A549 (cell line): ENCODE measurements around the gene RELT. TPM values are rescaled to one million over a fixed set of nuclear protein-coding genes. Genes with fewer than 3 reads are reported as not detected.

Source experiments
- ATAC-seq, 2 experiments: fragments of 200-7000 bp in 1 of 2; fragments of >200 bp in 1 of 2; cut with Nextera tagmentation in 1 of 2; cut with Tn5 transposase in 1 of 2; 3 replicates each; pipeline versions ENCODE4 v1.8.0 to v1.9.1; 2018 to 2020; ENCODE audit warnings: mild to moderate bottlenecking in 1 of 2, moderate library complexity in 1 of 2
- CTCF ChIA-PET: fragments of 300-600 bp; sonication (Branson Sonifier 250); formaldehyde crosslinking; extraction: SDS; loops from one replicate; lab custom pipeline; 2021; ENCODE audit warnings: antibody characterized with exemption, inconsistent platforms; lab: Yijun Ruan, JAX
- POLR2A ChIA-PET: fragments of 350-600 bp; formaldehyde crosslinking; extraction: SDS; loops from one replicate; lab custom pipeline; 2021; ENCODE audit warnings: antibody characterized with exemption, inconsistent platforms; lab: Yijun Ruan, JAX
- DNase-seq, 2 experiments: peaks; one replicate each; pipeline versions ENCODE4 v3.0.0 to v3.0.0-alpha.2; 2011 to 2016; ENCODE audit warnings: low read depth in 1 of 2, low spot score in 1 of 2
- FAIRE-seq: peaks from 2 replicates; lab custom pipeline; 2011; peaks lifted over from hg19 to GRCh38; lab: Jason Lieb, UNC
- H3K27ac ChIP-seq, 2 experiments: fragments of >200 bp; sonication (Bioruptor Twin); formaldehyde crosslinking; 3 replicates each; pipeline ENCODE4 v1.5.1; 2016 to 2017
- H3K4me1 ChIP-seq: fragments of >200 bp; sonication (Bioruptor Twin); formaldehyde crosslinking; 3 replicates; pipeline ENCODE4 v1.6.1; 2016
- H3K4me2 ChIP-seq: fragments of >200 bp; sonication (Bioruptor Twin); formaldehyde crosslinking; 3 replicates; pipeline ENCODE4 v1.6.1; 2016
- H3K4me3 ChIP-seq: fragments of >200 bp; sonication (Bioruptor Twin); formaldehyde crosslinking; 3 replicates; pipeline ENCODE4 v1.5.1; 2016
- H3K9me3 ChIP-seq: fragments of >200 bp; sonication (Bioruptor Twin); formaldehyde crosslinking; 3 replicates; pipeline ENCODE4 v1.6.1; 2016
- BHLHE40 ChIP-seq: IDR thresholded peaks from 2 replicates; pipeline ENCODE4 v1.6.1; 2012; ENCODE audit warnings: low read depth, low read length, inconsistent platforms
- CEBPB ChIP-seq, 2 experiments: fragments of >200 bp in 1 of 2; sonication (Bioruptor Twin) in 1 of 2; formaldehyde crosslinking in 1 of 2; IDR thresholded peaks; 2 replicates each; pipeline ENCODE4 v1.6.1; 2012 to 2016
- CHD2 ChIP-seq: fragments of 150-350 bp; IDR thresholded peaks from 2 replicates; pipeline ENCODE4 v1.6.1; 2014; ENCODE audit warnings: low read length; ENCODE audit not compliant: partially characterized antibody
- EHMT2 ChIP-seq: fragments of 200-600 bp; sonication (generic); IDR thresholded peaks from 2 replicates; pipeline ENCODE4 v1.6.1; 2016; ENCODE audit warnings: antibody characterized with exemption, low read depth, mild to moderate bottlenecking, moderate library complexity
- ESRRA ChIP-seq: fragments of 150-350 bp; IDR thresholded peaks from 2 replicates; pipeline ENCODE4 v1.6.1; 2014; ENCODE audit warnings: mild to moderate bottlenecking, low read length, borderline replicate concordance
- FOSL2 ChIP-seq, 2 experiments: fragments of 450-650 bp in 1 of 2; fragments of >200 bp in 1 of 2; sonication (Bioruptor Twin) in 1 of 2; formaldehyde crosslinking; IDR thresholded peaks; 2 replicates each; pipeline versions ENCODE4 v1.5.0 to v1.6.1; 2016 to 2020; ENCODE audit warnings: mild to moderate bottlenecking in 1 of 2, moderate library complexity in 1 of 2
- GATA3 ChIP-seq: IDR thresholded peaks from 2 replicates; pipeline ENCODE4 v1.6.1; 2012; ENCODE audit warnings: borderline replicate concordance
- HDAC2 ChIP-seq: fragments of 200-600 bp; sonication (generic); IDR thresholded peaks from 2 replicates; pipeline ENCODE4 v1.6.1; 2016
- HEYL ChIP-seq: fragments of 250-450 bp; sonication (Bioruptor Pico); IDR thresholded peaks from 2 replicates; pipeline ENCODE4 v1.8.0; 2021; ENCODE audit warnings: mild to moderate bottlenecking, moderate library complexity
- JUN ChIP-seq, 2 experiments: fragments of >200 bp; sonication (Bioruptor Twin); formaldehyde crosslinking; IDR thresholded peaks; 2 replicates in 1 of 2; 3 replicates in 1 of 2; pipeline ENCODE4 v1.6.1; 2016 to 2017
- MAFK ChIP-seq: fragments of 450-650 bp; IDR thresholded peaks from 2 replicates; pipeline ENCODE4 v1.6.1; 2014; ENCODE audit not compliant: partially characterized antibody
- NPAS2 ChIP-seq: fragments of 250-450 bp; sonication (Bioruptor Pico); IDR thresholded peaks from 2 replicates; pipeline ENCODE4 v1.8.0; 2022; ENCODE audit warnings: mild to moderate bottlenecking, moderate library complexity, borderline replicate concordance
- NR3C1 ChIP-seq: fragments of >200 bp; sonication (Bioruptor Twin); formaldehyde crosslinking; IDR thresholded peaks from 3 replicates; pipeline ENCODE4 v1.6.1; 2017
- PBX3 ChIP-seq: IDR thresholded peaks from 2 replicates; pipeline ENCODE4 v1.6.1; 2012
- PHF8 ChIP-seq: fragments of 200-600 bp; sonication (generic); IDR thresholded peaks from 2 replicates; pipeline ENCODE4 v1.6.1; 2016; ENCODE audit warnings: low read depth, mild to moderate bottlenecking, antibody characterized with exemption, moderate library complexity, borderline replicate concordance
- POLR2AphosphoS2 ChIP-seq: conservative IDR thresholded peaks from 2 replicates; pipeline ENCODE4 v1.6.1; 2012; ENCODE audit warnings: low read length, improper control_type of control experiment, inconsistent platforms
- RAD21 ChIP-seq, 2 experiments: fragments of >200 bp in 1 of 2; sonication (Bioruptor Twin) in 1 of 2; formaldehyde crosslinking in 1 of 2; IDR thresholded peaks in 1 of 2; conservative IDR thresholded peaks in 1 of 2; 2 replicates in 1 of 2; 3 replicates in 1 of 2; pipeline ENCODE4 v1.6.1; 2012 to 2018; ENCODE audit warnings: inconsistent platforms in 1 of 2
- RCOR1 ChIP-seq: fragments of 150-350 bp; IDR thresholded peaks from 2 replicates; pipeline ENCODE4 v1.6.1; 2014; ENCODE audit warnings: antibody characterized with exemption, low read length, low read depth
- RFX5 ChIP-seq: fragments of 450-650 bp; IDR thresholded peaks from 2 replicates; pipeline ENCODE4 v1.7.1; 2014; ENCODE audit warnings: antibody characterized with exemption, mild to moderate bottlenecking, moderate library complexity
- RNF2 ChIP-seq: fragments of 200-600 bp; sonication (generic); IDR thresholded peaks from 2 replicates; pipeline ENCODE4 v1.6.1; 2016; ENCODE audit warnings: low read depth, mild to moderate bottlenecking, antibody characterized with exemption, moderate library complexity, borderline replicate concordance
- SREBF2 ChIP-seq: fragments of 450-650 bp; IDR thresholded peaks from 2 replicates; pipeline ENCODE4 v1.6.1; 2014; ENCODE audit warnings: mild to moderate bottlenecking, moderate library complexity
- TFCP2L1 ChIP-seq: fragments of 250-450 bp; sonication (Bioruptor Pico); IDR thresholded peaks from 2 replicates; pipeline ENCODE4 v1.5.0; 2021; ENCODE audit warnings: mild to moderate bottlenecking
- ZSCAN20 ChIP-seq: fragments of 250-450 bp; sonication (Bioruptor Pico); IDR thresholded peaks from 2 replicates; pipeline ENCODE4 v1.8.0; 2022; ENCODE audit warnings: mild to moderate bottlenecking, moderate library complexity
- WGBS: methylation state at CpG from one replicate; pipeline ENCODE4 v1.1.6; 2017; ENCODE audit errors: missing lambda C conversion rate; 5-methylcytosine and 5-hydroxymethylcytosine counted together
- polyA plus RNA-seq, 4 experiments: library from polyadenylated mRNA; depleted of rRNA in 3 of 4; stranded (reverse); fragments of >200 nt; fragmentation: RNase III in 1 of 4; extraction: RNeasy Plus Mini Kit Qiagen cat#74134 plus additional on column Dnase treatment in 1 of 4; gene quantifications; 2 replicates in 3 of 4; 3 replicates in 1 of 4; pipeline ENCODE4 v1.2.3, GENCODE V29; 2011 to 2017
- TF ChIP-seq, protein P1 (sequence below): fragments of 450-650 bp; IDR thresholded peaks from 2 replicates; pipeline ENCODE4 v1.6.1; 2014; ENCODE audit warnings: antibody characterized with exemption
- TF ChIP-seq, protein P2 (sequence below): fragments of >200 bp; sonication (Bioruptor Twin); formaldehyde crosslinking; IDR thresholded peaks from 3 replicates; pipeline ENCODE4 v1.5.1; 2016
- TF ChIP-seq, protein P3 (sequence below): IDR thresholded peaks from 2 replicates; pipeline ENCODE4 v1.6.1; 2012

RELT gene
- polyA plus RNA-seq, 2 of the 4 experiments (the other 2 are of a cell fraction), result 2.9 to 5.2 TPM

DNA sequence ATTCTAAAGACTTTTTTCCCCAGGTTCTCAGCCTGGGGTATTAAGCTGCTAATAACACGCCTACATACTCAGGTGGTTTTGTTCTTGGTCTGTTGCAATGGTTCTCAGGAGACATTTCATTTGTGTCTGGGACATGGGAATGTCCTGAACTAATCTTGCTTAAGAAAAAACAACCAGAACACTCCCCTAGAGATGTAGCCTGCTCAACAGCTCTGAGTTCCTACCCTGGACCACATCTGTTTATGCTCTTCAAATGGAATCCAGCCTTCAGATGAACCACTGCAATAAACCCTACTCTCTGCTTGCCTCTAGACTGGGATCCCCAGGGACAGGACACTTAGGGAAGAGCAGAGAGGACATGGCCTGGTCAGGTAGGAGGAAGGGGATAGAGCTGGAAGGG lies 29.9 kb downstream of the RELT start:
- ChIA-PET POLR2A (no interaction called here), CTCF (interaction anchor here (0.8 to 12.0 kb wide), 7 partner anchors 7 to 256 kb away, joined by 3 to 129 read pairs (median 5); no protein-coding TSS in a partner anchor)
- 82% methylated on average over 1 of the region's 1 CpG for WGBS
- no peak for TF ChIP-seq TFCP2L1 (CRISPR knock-in tag)
- no peak for TF ChIP-seq ZSCAN20
- TF ChIP-seq POLR2AphosphoS2, result no peak
- TF ChIP-seq RAD21 (conservative IDR thresholded peaks at IDR 0.05 in 1 of 2, IDR thresholded peaks at IDR 0.05 in 1 of 2), result no peak
- TF ChIP-seq RNF2, result no peak
- TF ChIP-seq PBX3, result no peak
- no peak for TF ChIP-seq GATA3
- no peak for TF ChIP-seq NR3C1
- TF ChIP-seq MAFK, result no peak
- TF ChIP-seq, protein P1, sequence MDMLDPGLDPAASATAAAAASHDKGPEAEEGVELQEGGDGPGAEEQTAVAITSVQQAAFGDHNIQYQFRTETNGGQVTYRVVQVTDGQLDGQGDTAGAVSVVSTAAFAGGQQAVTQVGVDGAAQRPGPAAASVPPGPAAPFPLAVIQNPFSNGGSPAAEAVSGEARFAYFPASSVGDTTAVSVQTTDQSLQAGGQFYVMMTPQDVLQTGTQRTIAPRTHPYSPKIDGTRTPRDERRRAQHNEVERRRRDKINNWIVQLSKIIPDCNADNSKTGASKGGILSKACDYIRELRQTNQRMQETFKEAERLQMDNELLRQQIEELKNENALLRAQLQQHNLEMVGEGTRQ, result no peak
- TF ChIP-seq ESRRA, result no peak
- no peak for TF ChIP-seq HDAC2
- no peak for DNase-seq
- no peak for FAIRE-seq
- no peak for ATAC-seq
- H3K4me1 ChIP-seq, result no peaks in the 10 kb centered on the region
- H3K4me3 ChIP-seq, result no peak overlapping the region
- H3K4me2 ChIP-seq, result no peak overlapping the region
- no peak overlapping the region for H3K27ac ChIP-seq
- H3K9me3 ChIP-seq, result no peaks in the 10 kb centered on the region

DNA sequence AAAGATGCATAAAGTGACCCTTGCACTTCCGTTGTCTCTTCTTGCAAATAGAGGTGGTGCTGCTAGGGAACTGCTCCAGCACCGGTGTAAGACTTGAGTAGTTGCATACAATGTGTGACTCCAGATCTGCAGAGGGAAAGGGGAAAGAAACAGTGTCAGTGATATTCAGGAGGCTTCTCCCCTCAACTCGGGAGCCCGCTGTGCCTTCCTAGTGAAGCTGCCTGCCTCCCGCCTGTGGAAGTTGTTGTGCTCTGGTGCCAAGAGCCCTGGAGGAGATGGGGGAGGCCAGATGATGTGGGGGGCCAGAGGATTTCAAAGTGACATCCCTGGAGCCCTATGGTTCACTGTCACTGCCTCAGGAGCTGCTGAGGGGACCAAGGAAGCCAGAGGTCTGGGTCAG lies 30.4 kb downstream of the RELT start:
- Histone ChIP-seq H3K27ac (no peak overlapping the region), H3K4me2 (no peak overlapping the region), H3K4me1 (no peaks in the 10 kb centered on the region), H3K9me3 (no peaks in the 10 kb centered on the region), H3K4me3 (no peak overlapping the region)
- TF ChIP-seq HDAC2 (no peak), PHF8 (no peak), BHLHE40 (no peak), EHMT2 (no peak), FOSL2 (IDR thresholded peaks at IDR 0.05) (no peak), FOSL2 (CRISPR knock-in tag; IDR thresholded peaks at IDR 0.05) (no peak), RCOR1 (no peak), PBX3 (no peak), CHD2 (no peak), NPAS2 (no peak), RFX5 (no peak), TFCP2L1 (CRISPR knock-in tag) (no peak), HEYL (CRISPR knock-in tag) (no peak), JUN (IDR thresholded peaks at IDR 0.05) (no peak), SREBF2 (no peak), CEBPB (IDR thresholded peaks at IDR 0.05) (no peak), POLR2AphosphoS2 (no peak), ZSCAN20 (no peak)
- TF ChIP-seq, protein P2, sequence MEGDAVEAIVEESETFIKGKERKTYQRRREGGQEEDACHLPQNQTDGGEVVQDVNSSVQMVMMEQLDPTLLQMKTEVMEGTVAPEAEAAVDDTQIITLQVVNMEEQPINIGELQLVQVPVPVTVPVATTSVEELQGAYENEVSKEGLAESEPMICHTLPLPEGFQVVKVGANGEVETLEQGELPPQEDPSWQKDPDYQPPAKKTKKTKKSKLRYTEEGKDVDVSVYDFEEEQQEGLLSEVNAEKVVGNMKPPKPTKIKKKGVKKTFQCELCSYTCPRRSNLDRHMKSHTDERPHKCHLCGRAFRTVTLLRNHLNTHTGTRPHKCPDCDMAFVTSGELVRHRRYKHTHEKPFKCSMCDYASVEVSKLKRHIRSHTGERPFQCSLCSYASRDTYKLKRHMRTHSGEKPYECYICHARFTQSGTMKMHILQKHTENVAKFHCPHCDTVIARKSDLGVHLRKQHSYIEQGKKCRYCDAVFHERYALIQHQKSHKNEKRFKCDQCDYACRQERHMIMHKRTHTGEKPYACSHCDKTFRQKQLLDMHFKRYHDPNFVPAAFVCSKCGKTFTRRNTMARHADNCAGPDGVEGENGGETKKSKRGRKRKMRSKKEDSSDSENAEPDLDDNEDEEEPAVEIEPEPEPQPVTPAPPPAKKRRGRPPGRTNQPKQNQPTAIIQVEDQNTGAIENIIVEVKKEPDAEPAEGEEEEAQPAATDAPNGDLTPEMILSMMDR, result no peak
- TF ChIP-seq, protein P3, sequence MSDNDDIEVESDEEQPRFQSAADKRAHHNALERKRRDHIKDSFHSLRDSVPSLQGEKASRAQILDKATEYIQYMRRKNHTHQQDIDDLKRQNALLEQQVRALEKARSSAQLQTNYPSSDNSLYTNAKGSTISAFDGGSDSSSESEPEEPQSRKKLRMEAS, result no peak
- ChIA-PET POLR2A (interaction anchor here (1.1 kb wide), 1 partner anchor 98 kb away, joined by 6 read pairs; no protein-coding TSS in a partner anchor), CTCF (interaction anchor here (0.7 to 12.0 kb wide), 9 partner anchors 8 to 575 kb away, joined by 3 to 129 read pairs (median 5); no protein-coding TSS in a partner anchor)
- DNase-seq, result no peak
- FAIRE-seq, result no peak
- WGBS, result 88% methylated on average over 5 of the region's 5 CpGs
- no peak for ATAC-seq
